ENCODE results near the gene KLF11.
"Not testable (repeated sequence)": the region's sequence is repeated elsewhere in the genome, so short reads cannot be mapped to it uniquely, and the experiment has no call there.

The KLF11 gene

DNA sequence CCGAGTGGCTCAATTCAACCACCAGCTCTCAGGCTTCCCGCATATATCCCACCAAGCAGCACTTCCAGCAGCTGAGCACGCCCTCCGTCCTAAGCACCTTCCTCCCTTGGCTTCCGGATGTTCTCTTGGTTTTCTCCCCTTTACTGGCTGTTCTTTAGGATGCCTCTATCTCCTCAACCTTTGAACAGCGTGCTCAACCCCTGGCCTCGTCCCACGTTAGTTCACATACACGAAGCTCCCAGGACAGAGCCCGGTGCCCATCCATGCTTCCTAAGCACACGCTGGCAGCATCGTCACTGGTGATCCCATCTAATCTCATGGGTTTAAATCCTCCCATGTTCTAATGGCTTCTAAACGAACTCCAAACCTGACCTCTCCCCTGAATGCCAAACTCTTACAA lies 33.2 kb downstream of the KLF11 start:
- no peak for DNase-seq
- in situ Hi-C loops (cut with MboI; ENCODE audit: low pct_unique_long_range_greater_than_20kb, low sequenced_read_pairs) = no loop called here

DNA sequence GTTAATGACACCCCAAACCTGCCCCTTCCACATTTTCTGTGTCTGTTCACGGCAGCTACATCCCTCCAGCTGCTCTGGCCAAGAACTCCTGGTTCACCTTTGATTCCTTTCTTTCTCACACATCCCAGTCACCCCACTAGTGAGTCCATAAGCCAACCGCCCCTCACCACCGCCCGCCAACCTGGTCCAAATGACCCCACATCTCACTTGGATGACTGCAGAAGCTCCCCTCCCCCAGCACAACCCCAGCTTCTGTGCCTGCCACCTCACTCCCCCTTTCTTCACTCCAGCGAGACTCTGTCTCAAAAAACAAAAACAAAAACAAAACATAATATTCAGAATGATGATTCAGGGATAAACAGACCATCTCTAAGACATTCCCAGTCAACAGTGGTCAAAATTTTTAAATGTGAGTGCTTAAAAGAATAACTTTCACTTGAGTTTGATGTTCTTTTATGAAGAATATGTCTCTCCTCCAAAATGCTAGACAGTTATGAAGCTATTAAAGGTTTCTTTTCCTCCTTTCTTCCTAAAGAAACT lies 33.7 kb downstream of the KLF11 start:
- in situ Hi-C loops (cut with MboI; ENCODE audit: low pct_unique_long_range_greater_than_20kb, low sequenced_read_pairs) = no loop called here
- DNase-seq = no peak

DNA sequence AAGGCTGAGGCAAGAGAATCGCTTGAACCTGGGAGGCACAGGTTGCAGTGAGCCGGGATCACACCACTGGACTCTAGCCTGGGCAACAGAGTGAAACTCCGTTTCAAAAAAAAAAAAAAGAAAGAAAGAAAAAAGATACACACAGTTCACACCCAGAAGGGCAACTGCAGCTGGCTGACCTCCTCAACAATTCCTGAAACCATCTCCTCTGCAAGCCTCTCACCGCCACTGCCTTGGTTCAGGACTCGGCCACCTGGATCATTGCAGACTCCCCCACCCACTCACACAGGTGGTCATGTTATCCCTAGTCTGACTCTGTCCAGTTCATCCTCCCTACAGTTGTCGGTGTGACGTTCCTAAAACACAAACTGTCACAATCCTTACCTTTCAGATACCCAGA lies 34.7 kb downstream of the KLF11 start:
- in situ Hi-C loops (cut with MboI; ENCODE audit: low pct_unique_long_range_greater_than_20kb, low sequenced_read_pairs) = no loop called here
- no peak for DNase-seq

DNA sequence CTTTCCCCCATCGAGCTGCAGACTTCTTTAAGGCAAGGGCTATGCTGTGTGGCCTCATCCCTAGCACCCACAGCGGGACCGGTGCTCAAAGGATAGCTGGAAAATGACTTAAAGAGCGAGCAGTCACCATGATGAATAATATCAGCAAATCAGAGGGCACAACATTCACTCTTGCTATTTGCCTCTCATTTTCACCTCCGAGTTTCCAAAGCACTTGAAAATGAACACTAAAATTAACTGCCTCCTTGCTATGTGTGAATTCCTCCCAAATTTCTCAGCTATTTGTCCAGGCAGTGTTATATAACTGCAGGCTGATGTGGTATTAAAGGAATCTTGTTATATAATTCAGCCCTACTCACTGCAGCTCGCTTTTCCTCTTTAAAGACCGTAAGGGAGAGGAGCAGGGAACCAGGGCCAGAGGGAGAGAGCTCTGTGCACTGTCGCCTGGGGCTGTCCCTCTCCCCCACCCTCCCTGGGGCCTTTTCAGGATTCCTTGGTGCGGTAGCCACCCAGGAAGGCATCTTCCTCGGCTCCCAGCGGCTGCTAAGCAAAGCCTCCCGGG lies 35.4 kb downstream of the KLF11 start:
- DNase-seq = no peak
- in situ Hi-C loops (cut with MboI; ENCODE audit: low pct_unique_long_range_greater_than_20kb, low sequenced_read_pairs) = no loop called here

DNA sequence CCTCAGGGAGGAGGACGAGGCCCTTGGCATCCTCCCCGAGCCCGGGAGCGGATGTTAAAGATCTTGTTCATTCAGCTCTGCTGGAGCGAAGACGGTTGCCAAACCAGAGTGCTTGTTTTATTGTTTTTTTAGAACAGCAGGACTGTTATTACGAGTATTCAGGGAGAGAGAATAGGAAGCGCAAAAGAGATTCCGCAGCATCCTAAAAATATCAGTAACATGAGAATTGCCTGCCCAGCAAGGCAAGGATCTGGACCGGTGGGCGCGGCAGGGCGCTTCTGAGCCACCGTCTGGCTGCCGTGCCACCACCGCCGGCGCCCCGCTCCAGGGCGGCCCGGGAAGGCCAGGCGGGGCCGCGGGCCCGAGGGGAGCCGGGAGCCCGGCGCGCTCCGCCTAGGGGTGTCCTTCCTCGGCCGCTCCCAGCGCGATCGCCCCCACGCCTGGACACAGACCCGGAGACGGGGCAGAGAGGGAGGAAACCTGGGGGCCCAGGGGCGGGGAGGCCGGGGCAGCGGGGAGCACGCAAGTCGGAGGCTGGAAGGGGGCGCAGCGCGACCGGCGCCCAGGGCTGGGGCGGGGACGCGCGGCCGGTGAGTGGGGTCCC lies 36.0 kb downstream of the KLF11 start:
- in situ Hi-C loops (cut with MboI; ENCODE audit: low pct_unique_long_range_greater_than_20kb, low sequenced_read_pairs) = no loop called here
- peak; percentile 40 for DNase-seq

DNA sequence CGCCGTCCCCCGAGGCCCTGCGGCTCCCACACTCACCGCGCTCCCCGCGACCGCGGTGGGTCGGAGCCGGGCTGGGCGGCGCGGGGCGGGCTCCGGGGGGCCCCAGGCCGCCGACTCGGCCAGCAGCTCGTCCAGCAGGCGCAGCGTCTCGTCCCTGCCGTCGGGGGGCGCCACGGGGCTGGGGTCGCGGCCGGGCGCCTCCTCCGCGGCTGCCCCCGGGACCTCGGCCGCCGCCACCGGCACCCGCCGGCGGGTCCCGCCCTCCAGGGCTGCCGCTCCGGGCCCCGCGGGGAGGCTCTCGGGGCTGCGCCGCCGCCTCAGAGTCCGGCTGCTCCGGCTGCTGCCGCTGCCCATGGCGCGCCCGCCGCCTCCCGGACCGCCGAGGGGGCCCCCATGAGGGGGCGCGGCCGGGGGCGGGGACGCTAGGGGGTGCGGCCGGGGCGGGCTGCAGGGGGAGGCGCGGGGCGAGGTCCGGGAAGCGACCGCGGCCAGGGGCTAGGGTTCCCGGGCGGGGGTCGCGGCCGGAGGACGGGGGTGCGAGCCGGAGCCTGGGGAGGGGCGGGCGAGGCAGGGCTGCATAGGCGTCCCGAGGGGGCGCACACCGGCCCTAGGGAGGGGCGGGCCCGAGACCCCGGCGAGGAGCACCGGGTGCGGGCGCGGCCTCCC lies 36.7 kb downstream of the KLF11 start, which contains the start of gene CYS1:
TSS of gene CYS1 (minus strand) at position 542 of the 666 bp plus-strand sequence. CDS start at position 354, 188 bp downstream.
- in situ Hi-C loops (cut with MboI; ENCODE audit: low pct_unique_long_range_greater_than_20kb, low sequenced_read_pairs) = no loop called here
- peak; percentile 21 for DNase-seq

DNA sequence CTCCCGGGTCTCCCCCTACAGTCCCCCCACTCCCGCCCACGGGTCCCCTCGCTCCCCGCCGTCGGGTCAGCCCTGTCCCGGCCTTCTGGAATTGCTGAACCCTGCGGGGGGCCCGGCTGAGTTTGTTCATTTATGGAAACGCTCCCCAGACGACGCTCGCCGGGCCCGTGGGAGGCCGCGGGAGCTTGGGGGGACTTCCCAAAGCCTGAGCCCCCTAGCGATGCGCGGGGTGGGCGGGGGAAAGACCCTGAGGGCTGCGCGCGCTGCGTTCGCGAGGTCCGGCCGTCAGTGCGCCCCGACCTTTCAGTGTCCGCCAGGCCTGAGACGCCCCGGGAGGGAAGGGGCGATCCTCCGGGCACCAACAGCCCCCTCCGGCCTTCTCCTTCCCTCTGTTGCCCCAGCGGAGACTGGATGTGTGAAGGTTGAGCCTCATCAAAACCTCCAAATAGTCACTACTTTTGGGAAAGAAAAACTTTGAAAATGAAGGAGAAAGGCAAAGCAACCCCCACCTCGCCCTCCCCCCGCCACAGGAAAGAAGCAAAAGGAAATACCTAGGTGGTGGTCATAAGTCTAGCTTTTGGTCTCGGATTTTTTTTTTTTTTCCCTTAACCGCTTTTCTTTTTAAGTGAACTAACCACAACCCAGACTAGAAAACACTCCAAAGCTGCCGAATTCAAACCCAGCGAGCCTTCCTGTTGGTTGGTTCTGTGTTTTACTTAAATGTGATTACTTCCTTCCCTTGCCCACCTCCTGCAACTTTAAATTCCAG lies 37.4 kb downstream of the KLF11 start:
- in situ Hi-C loops (cut with MboI; ENCODE audit: low pct_unique_long_range_greater_than_20kb, low sequenced_read_pairs) = no loop called here
- DNase-seq = peak; percentile 54

DNA sequence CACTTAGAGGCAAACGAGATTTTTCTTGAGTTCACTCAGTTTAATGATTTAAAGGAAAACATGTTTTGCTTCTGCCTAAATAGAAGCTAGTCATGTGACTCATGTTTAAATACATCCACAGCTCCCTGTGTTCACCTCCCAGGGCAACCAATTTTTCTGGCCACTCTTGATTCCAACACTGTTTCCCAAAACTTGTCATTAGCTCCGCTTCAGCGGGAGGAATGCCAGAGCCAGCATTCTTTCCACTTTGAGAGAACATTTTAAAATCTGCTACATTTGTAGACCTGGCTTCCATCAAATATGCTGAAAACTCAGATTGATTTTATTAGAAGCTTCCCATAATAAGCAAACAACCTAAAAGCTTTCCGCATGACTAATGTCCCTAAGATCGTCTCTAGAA lies 39.7 kb downstream of the KLF11 start:
- no peak for DNase-seq
- in situ Hi-C loops (cut with MboI; ENCODE audit: low pct_unique_long_range_greater_than_20kb, low sequenced_read_pairs) = no loop called here

DNA sequence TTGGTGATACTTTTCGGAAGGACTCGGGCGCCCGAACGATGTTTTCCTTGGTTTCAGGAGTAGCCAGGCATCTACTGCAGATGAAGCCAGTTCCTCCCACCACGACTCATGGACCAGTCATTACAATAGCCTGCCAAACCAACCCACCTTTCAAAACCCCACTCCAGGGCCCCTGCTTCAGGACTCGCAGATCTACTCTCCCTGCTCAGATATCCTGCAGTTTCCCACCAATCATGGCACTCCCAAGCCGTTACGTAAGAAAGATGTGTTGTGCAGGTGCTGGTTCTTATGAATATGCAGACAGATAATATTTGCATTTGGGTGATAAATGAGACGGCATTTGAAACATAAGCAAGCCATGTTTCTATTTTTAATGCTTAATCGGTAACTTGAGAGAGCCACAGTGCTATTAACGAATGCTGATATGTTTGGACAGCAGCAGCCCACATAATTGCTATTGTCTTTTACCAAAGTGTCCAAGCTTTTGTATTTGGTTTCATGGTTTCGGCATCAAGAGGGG lies 40.4 kb downstream of the KLF11 start:
- in situ Hi-C loops (cut with MboI; ENCODE audit: low pct_unique_long_range_greater_than_20kb, low sequenced_read_pairs) = no loop called here
- DNase-seq = no peak

DNA sequence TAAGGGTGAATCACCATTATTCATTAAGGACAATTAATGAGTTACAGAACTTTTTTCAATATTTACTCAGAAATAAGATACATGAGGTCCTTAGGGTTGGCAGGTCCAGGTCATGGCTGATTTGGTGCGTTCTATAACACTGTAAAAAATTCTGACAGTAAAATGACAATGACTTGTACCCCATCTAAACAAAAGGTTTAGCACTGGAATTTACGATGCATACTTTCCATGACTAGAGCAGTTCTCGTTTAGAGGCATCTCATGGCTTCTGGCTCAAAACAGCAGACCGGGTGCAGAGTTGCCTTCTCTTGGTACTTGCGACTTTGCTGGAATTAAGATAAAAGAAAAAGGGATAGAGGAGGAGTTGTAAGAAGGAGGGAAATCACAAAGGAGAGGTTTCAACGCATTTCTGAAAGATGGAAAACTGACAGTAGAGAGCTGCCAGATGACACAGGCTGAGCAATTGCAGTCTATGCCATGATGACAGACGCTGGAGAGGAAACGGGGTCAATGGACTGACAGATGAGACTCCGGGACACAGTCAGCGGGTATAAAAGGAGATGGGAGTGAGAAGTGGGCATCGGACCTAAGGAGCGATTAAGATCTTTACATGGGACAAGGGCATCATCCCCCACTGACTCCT lies 41.0 kb downstream of the KLF11 start:
- in situ Hi-C loops (cut with MboI; ENCODE audit: low pct_unique_long_range_greater_than_20kb, low sequenced_read_pairs) = no loop called here
- DNase-seq = no peak

DNA sequence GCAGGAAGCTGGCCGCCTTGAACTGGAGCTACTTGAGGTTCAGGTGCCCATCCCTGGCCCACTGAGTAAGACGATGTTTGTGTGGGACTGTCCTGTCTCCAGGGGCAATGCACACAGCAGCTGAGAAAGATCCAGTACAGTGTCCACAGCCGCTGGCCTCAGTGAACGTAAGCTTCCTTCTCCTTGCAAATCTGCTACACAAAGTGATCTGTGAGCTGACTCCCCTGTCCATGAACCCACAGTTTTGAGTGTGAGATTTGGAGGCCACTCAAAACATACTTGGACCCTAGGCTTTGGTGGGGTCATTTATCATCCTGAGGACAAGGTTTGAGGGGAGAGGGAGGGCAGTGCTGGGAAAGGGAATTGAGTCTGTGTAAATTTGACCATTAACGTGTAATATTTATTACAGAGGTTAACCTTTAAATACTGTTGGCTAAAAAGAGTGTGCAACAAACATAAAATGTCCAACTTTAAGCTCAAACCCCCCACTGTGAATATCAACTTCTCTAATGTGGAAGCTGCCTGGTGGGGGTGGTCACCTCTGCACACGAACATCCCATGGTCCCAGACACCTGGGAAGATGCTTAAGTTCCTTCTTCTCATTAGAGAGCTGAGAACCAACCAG lies 41.8 kb downstream of the KLF11 start:
- in situ Hi-C loops (cut with MboI; ENCODE audit: low pct_unique_long_range_greater_than_20kb, low sequenced_read_pairs) = no loop called here

DNA sequence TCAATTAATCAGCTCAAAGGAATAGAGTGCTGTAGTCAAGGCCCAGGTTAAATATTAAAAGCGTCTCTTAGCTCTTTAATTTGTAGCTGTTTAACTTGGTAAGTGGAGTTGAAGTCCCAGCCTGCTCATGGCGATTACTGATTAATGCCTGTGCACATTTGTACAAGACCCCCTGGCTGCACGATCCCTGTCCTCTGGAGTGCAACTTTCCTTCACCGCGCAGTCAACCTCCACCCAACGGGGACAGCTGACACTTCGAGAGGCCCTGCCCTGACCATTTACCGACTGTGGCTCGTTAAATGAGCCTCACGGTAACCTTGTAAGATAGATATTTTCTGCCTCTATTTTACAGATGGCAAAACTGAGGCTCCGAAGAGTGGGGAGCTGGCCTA lies 42.3 kb downstream of the KLF11 start:
- no peak for DNase-seq
- in situ Hi-C loops (cut with MboI; ENCODE audit: low pct_unique_long_range_greater_than_20kb, low sequenced_read_pairs) = no loop called here

More for the DNA sequence above, 41.8 kb downstream of the KLF11 start:
- no peak for DNase-seq

DNA sequence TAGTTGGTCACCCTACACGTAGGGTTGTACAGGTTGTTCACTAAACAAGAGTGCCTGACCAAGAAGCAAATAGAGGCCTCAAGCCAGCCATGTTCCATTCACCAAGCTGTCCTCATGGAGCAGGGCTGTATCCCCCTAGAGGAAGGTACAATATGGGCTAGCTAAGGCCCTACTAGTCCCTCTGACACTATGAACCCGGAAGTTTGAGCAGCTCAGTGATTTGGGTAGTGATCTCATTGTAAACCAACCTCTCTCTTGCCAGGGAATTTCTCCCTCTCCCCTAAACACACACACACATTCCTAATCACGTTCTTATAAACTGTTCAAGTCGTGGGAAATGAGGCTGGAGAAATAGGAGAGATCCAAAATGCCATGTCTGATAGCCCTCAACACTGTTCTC lies 43.6 kb downstream of the KLF11 start:
- in situ Hi-C loops (cut with MboI; ENCODE audit: low pct_unique_long_range_greater_than_20kb, low sequenced_read_pairs) = no loop called here
- DNase-seq = no peak

DNA sequence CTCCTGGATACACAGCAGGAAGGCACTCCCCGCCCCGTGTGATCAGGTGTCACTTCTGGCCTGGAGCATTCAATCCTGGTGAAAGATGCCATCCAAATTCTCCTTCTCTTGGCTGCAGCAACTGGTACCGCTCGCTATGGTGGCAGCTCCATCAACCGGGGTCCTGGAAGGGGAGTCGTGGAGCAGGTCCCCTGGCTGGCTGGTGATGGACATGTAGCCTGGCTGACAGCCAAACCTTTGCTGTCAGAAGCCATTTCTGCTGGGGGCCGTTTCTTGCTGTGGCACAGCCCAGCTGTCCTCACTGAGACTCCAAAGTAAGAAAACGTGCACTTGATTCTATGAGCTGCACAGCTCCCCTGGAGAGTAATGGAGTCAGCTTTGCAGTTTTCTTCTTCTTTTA lies 44.0 kb downstream of the KLF11 start:
- in situ Hi-C loops (cut with MboI; ENCODE audit: low pct_unique_long_range_greater_than_20kb, low sequenced_read_pairs) = no loop called here

DNA sequence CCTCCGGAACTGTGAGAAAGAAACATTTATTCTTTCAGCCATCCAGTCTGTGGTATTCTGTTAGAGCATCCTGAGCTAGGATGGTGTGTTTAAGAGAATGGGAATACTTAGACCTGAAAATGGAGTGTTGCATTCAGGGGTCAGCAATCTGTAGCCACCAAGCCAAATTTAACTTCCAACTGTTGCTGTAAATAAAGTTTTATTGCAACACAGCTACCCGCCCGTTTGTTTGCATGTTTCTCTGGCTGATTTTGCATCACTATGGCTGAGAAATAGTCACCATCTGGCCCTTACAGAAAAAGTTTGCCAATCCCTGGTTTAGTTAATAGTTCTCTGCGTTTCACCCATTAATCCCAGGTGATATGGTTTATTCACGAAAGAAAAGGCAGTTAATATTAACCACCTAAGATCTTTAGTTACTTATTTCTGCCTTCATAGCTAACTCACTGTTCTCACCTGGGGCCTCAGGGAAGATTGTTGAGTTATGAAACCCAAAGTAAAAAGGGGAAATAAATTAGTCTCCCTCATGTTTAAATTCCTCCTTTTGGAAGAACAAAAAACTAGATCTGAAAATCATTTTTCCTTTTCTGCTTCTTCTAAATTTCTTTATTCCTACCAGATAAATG lies 46.3 kb downstream of the KLF11 start:
- in situ Hi-C loops (cut with MboI; ENCODE audit: low pct_unique_long_range_greater_than_20kb, low sequenced_read_pairs) = no loop called here
- no peak for DNase-seq

More for the DNA sequence above, 44.0 kb downstream of the KLF11 start:
- no peak for DNase-seq

DNA sequence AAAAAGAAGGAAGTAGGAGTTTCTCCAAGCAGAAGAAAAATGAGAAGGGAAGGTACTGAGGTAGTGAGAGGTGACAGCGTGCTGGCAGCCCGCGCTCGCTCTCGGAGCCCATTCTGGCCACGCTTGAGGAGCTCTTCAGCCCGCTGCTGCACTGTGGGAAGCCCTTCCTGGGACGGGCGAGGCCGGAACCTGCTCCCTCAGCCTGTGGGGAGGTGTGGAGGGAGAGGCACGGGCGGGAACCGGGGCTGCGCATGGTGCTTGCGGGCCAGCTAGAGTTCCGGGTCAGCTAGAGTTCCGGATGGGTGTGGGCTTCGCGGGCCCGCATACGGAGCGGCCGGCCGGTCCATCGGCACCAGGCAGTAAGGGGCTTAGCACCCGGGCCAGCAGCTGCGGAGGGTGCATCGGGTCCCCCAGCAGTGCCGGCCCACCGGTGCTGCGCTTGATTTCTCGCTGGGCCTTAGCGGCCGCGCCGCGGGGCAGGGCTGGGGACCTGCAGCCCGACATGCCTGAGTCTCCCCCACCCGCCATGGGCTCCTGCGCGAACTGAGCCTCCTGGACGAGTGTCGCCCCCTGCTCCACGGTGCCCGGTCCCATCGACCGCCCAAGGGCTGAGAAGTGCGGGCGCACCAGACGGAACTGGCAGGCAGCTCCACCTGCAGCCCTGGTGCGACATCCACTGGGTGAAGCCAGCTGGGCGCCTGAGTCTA lies 48.0 kb downstream of the KLF11 start:
- peak; percentile 61 for DNase-seq
- in situ Hi-C loops (cut with MboI; ENCODE audit: low pct_unique_long_range_greater_than_20kb, low sequenced_read_pairs) = no loop called here

DNA sequence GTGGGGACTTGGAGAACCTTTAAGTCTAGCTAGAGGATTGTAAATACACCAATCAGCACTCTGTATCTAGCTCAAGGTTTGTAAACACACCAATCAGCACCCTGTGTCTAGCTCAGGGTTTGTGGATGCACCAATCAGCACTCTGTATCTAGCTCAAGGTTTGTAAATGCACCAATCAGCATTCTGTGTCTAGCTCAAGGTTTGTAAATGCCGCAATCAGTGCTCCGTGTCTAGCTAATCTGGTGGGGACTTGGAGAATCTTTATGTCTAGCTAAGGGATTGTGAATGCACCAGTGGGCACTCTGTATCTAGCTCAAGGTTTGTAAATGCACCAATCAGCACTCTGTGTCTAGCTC lies 48.5 kb downstream of the KLF11 start:
- in situ Hi-C loops (cut with MboI; ENCODE audit: low pct_unique_long_range_greater_than_20kb, low sequenced_read_pairs); DNase-seq: not testable (repeated sequence)
